Chondrocyte (in vitro differentiated cells): Measurements from ENCODE around the gene MSANTD1. TPM values are rescaled to one million over a fixed set of nuclear protein-coding genes. Genes with fewer than 3 reads are reported as not detected.

Experiments
- DNase-seq: peaks from one replicate; pipeline ENCODE4 v3.0.0; 2021; ENCODE audit warnings: mixed read lengths, low spot score
- H3K27ac Mint-ChIP-seq: one replicate; pipeline ENCODE4 v1.8.0; 2021; ENCODE audit warnings: mild to moderate bottlenecking, moderate library complexity, mixed read lengths; ENCODE audit not compliant: unreplicated experiment
- H3K27me3 Mint-ChIP-seq: 2 replicates; pipeline ENCODE4 v1.8.0; 2021; ENCODE audit warnings: low read depth, mixed read lengths
- H3K36me3 Mint-ChIP-seq: 2 replicates; pipeline ENCODE4 v1.8.0; 2021; ENCODE audit warnings: low read depth, mixed read lengths
- H3K4me1 Mint-ChIP-seq: 2 replicates; pipeline ENCODE4 v1.8.0; 2021; ENCODE audit warnings: low read depth, mild to moderate bottlenecking, mixed read lengths
- H3K4me3 Mint-ChIP-seq: one replicate; pipeline ENCODE4 v1.8.0; 2021; ENCODE audit warnings: mild to moderate bottlenecking, moderate library complexity, mixed read lengths; ENCODE audit not compliant: unreplicated experiment
- H3K9me3 Mint-ChIP-seq: 2 replicates; pipeline ENCODE4 v1.8.0; 2021; ENCODE audit warnings: low read depth, mixed read lengths
- CTCF ChIP-seq: fragments of 200-600 bp; sonication (generic); IDR thresholded peaks from 2 replicates; pipeline ENCODE4 v1.5.0; 2021; ENCODE audit warnings: antibody characterized with exemption, mild to moderate bottlenecking, moderate library complexity
- total RNA-seq: library from RNA; stranded (reverse); gene quantifications from 3 replicates; pipeline ENCODE4 v1.2.1, GENCODE V29; 2021

MSANTD1 gene
- total RNA-seq, 1 donor from 2014 or later: 0.55 TPM

GRCh38 chr4:3229328-3229727 lies 19.6 kb upstream of the MSANTD1 start:
- Mint-ChIP-seq H3K9me3 (no peaks in the 10 kb centered on the region), H3K36me3 (peaks cover 31% of the 10 kb centered on the region), H3K4me3 (no peak overlapping the region), H3K27ac (no peak overlapping the region), H3K27me3 (no peaks in the 10 kb centered on the region), H3K4me1 (peaks cover 5% of the 10 kb centered on the region)
- TF ChIP-seq CTCF: no peak
- peak; percentile 30 for DNase-seq

GRCh38 chr4:3229964-3230363 lies 19.0 kb upstream of the MSANTD1 start:
- Mint-ChIP-seq H3K27ac (no peak overlapping the region), H3K36me3 (peaks cover 30% of the 10 kb centered on the region), H3K27me3 (no peaks in the 10 kb centered on the region), H3K9me3 (no peaks in the 10 kb centered on the region), H3K4me1 (peaks cover 5% of the 10 kb centered on the region), H3K4me3 (no peak overlapping the region)
- DNase-seq: peak; percentile 80
- no peak for TF ChIP-seq CTCF

GRCh38 chr4:3231471-3231870 lies 17.5 kb upstream of the MSANTD1 start:
- H3K27me3 Mint-ChIP-seq: no peaks in the 10 kb centered on the region
- no peak overlapping the region for H3K27ac Mint-ChIP-seq
- H3K36me3 Mint-ChIP-seq: peaks cover 30% of the 10 kb centered on the region
- TF ChIP-seq CTCF: no peak
- no peaks in the 10 kb centered on the region for H3K9me3 Mint-ChIP-seq
- H3K4me3 Mint-ChIP-seq: no peak overlapping the region
- DNase-seq: peak; percentile 60
- H3K4me1 Mint-ChIP-seq: peaks cover 5% of the 10 kb centered on the region

GRCh38 chr4:3232001-3232400 lies 17.0 kb upstream of the MSANTD1 start:
- peaks cover 30% of the 10 kb centered on the region for H3K36me3 Mint-ChIP-seq
- no peak overlapping the region for H3K27ac Mint-ChIP-seq
- H3K4me3 Mint-ChIP-seq: no peak overlapping the region
- peak; percentile 70 for DNase-seq
- peaks cover 5% of the 10 kb centered on the region for H3K4me1 Mint-ChIP-seq
- TF ChIP-seq CTCF: no peak
- H3K9me3 Mint-ChIP-seq: no peaks in the 10 kb centered on the region
- H3K27me3 Mint-ChIP-seq: no peaks in the 10 kb centered on the region

GRCh38 chr4:3232871-3233271 lies 16.1 kb upstream of the MSANTD1 start:
- Mint-ChIP-seq H3K36me3 (peaks cover 33% of the 10 kb centered on the region), H3K27ac (no peak overlapping the region), H3K9me3 (no peaks in the 10 kb centered on the region), H3K4me1 (peaks cover 5% of the 10 kb centered on the region), H3K27me3 (no peaks in the 10 kb centered on the region), H3K4me3 (no peak overlapping the region)
- no peak for TF ChIP-seq CTCF
- peak; percentile 84 for DNase-seq
